Liver (tissue), 9 donors: ENCODE measurements around the gene DDN. TPM values are rescaled to one million over a fixed set of nuclear protein-coding genes. Genes with fewer than 3 reads are reported as not detected.
A peak's percentile ranks its signal among the peaks of the same experiment; 100 is the strongest.

ENCODE experiments used
- DNase-seq: peaks from one replicate; pipeline ENCODE4 v3.0.0-alpha.2; 2017; ENCODE audit warnings: low spot score
- H3K27ac ChIP-seq, 2 donors: one replicate each; pipeline ENCODE4 v1.7.0; 2013; ENCODE audit warnings: inconsistent platforms in 2 of 2, low read length in 2 of 2, control low read depth in 1 of 2, low read depth in 1 of 2, mild to moderate bottlenecking in 1 of 2
- H3K27me3 ChIP-seq, 4 donors: one replicate each; pipeline versions ENCODE4 v1.6.1 to v1.7.0; 2013; ENCODE audit warnings: low read length in 3 of 4, inconsistent platforms in 1 of 4, mild to moderate bottlenecking in 1 of 4, moderate library complexity in 1 of 4; ENCODE audit not compliant: control insufficient read depth in 4 of 4, insufficient read depth in 4 of 4
- H3K36me3 ChIP-seq, 4 donors: one replicate each; pipeline versions ENCODE4 v1.6.1 to v1.7.0; 2013; ENCODE audit warnings: low read length in 3 of 4, mild to moderate bottlenecking in 3 of 4, low read depth in 1 of 4, moderate library complexity in 1 of 4; ENCODE audit not compliant: control insufficient read depth in 4 of 4, insufficient read depth in 3 of 4
- H3K4me1 ChIP-seq, 4 donors: one replicate each; pipeline versions ENCODE4 v1.6.1 to v1.7.0; 2013; ENCODE audit warnings: low read length in 3 of 4, mild to moderate bottlenecking in 3 of 4, moderate library complexity in 1 of 4; ENCODE audit not compliant: control insufficient read depth in 4 of 4, insufficient read depth in 4 of 4
- H3K4me3 ChIP-seq, 3 donors: one replicate each; pipeline versions ENCODE4 v1.6.1 to v1.7.0; 2013; ENCODE audit warnings: low read length in 3 of 3, control low read depth in 1 of 3, low read depth in 1 of 3, mild to moderate bottlenecking in 1 of 3
- H3K9ac ChIP-seq, 2 donors: one replicate each; pipeline ENCODE4 v1.7.0; 2013; ENCODE audit warnings: low read length in 2 of 2, mild to moderate bottlenecking in 2 of 2, moderate library complexity in 2 of 2, control low read depth in 1 of 2, low read depth in 1 of 2
- H3K9me3 ChIP-seq, 4 donors: one replicate each; pipeline versions ENCODE4 v1.6.1 to v1.7.0; 2013; ENCODE audit warnings: low read length in 3 of 4; ENCODE audit not compliant: control insufficient read depth in 4 of 4
- ATF3 ChIP-seq: IDR thresholded peaks from 2 replicates; pipeline ENCODE4 v1.6.1; 2016; ENCODE audit warnings: antibody characterized with exemption
- CTCF ChIP-seq: fragments of 150-350 bp; IDR thresholded peaks from 2 replicates; pipeline ENCODE4 v1.5.1; 2017; ENCODE audit warnings: improper control_type of control experiment, low read depth, low read length; ENCODE audit not compliant: missing input control
- EGR1 ChIP-seq, 2 donors: IDR thresholded peaks; 2 replicates each; pipeline ENCODE4 v1.6.1; 2016 to 2018; ENCODE audit warnings: antibody characterized with exemption in 2 of 2, low read depth in 2 of 2
- FOXA1 ChIP-seq: IDR thresholded peaks from 2 replicates; pipeline ENCODE4 v1.6.1; 2016; ENCODE audit warnings: antibody characterized with exemption
- FOXA2 ChIP-seq: IDR thresholded peaks from 2 replicates; pipeline ENCODE4 v1.6.1; 2016; ENCODE audit warnings: antibody characterized with exemption
- GABPA ChIP-seq, 2 donors: IDR thresholded peaks in 1 of 2; conservative IDR thresholded peaks in 1 of 2; 2 replicates each; pipeline ENCODE4 v1.6.1; 2016; ENCODE audit warnings: antibody characterized with exemption in 2 of 2, mild to moderate bottlenecking in 1 of 2, moderate library complexity in 1 of 2
- HNF4A ChIP-seq, 2 donors: conservative IDR thresholded peaks; 2 replicates each; pipeline ENCODE4 v1.6.1; 2016; ENCODE audit warnings: antibody characterized with exemption in 2 of 2, mild to moderate bottlenecking in 2 of 2
- HNF4G ChIP-seq: IDR thresholded peaks from 2 replicates; pipeline ENCODE4 v1.6.1; 2016; ENCODE audit warnings: antibody characterized with exemption
- JUND ChIP-seq, 2 donors: IDR thresholded peaks; 2 replicates each; pipeline ENCODE4 v1.6.1; 2016; ENCODE audit warnings: antibody characterized with exemption in 2 of 2
- MAX ChIP-seq: IDR thresholded peaks from 2 replicates; pipeline ENCODE4 v1.6.1; 2016; ENCODE audit warnings: antibody characterized with exemption
- NR2F2 ChIP-seq: IDR thresholded peaks from 2 replicates; pipeline ENCODE4 v1.6.1; 2016; ENCODE audit warnings: antibody characterized with exemption
- RAD21 ChIP-seq, 2 donors: IDR thresholded peaks; 2 replicates each; pipeline ENCODE4 v1.6.1; 2016; ENCODE audit warnings: antibody characterized with exemption in 2 of 2, mild to moderate bottlenecking in 2 of 2
- REST ChIP-seq: IDR thresholded peaks from 2 replicates; pipeline ENCODE4 v1.6.1; 2016; ENCODE audit warnings: antibody characterized with exemption, mild to moderate bottlenecking
- RXRA ChIP-seq, 2 donors: IDR thresholded peaks; 2 replicates each; pipeline ENCODE4 v1.6.1; 2017 to 2018; ENCODE audit warnings: antibody characterized with exemption in 2 of 2, mild to moderate bottlenecking in 1 of 2
- SP1 ChIP-seq: IDR thresholded peaks from 2 replicates; pipeline ENCODE4 v1.6.1; 2018; ENCODE audit warnings: antibody characterized with exemption, mild to moderate bottlenecking
- TAF1 ChIP-seq: conservative IDR thresholded peaks from 2 replicates; pipeline ENCODE4 v1.6.1; 2016; ENCODE audit warnings: antibody characterized with exemption, mild to moderate bottlenecking
- YY1 ChIP-seq: IDR thresholded peaks from 2 replicates; pipeline ENCODE4 v1.6.1; 2016; ENCODE audit warnings: antibody characterized with exemption, mild to moderate bottlenecking
- ZBTB33 ChIP-seq: IDR thresholded peaks from 2 replicates; pipeline ENCODE4 v1.6.1; 2016; ENCODE audit warnings: antibody characterized with exemption
- WGBS: extraction: QIAGEN DNeasy Blood & Tissue Kit; methylation state at CpG from one replicate; pipeline ENCODE4 v1.1.7; 2013; 5-methylcytosine and 5-hydroxymethylcytosine counted together
- polyA plus RNA-seq, 2 donors: library from polyadenylated mRNA; stranded (reverse) in 1 of 2; unstranded in 1 of 2; fragments of 200-250 nt in 1 of 2; fragments of >200 nt in 1 of 2; fragmentation: Nextera tagmentation in 1 of 2; extraction: Ambion mirVana in 1 of 2; gene quantifications; one replicate each; pipeline versions ENCODE4 v1.2.1 to v1.2.3, GENCODE V29; 2013 to 2015
- total RNA-seq, 2 donors: library from RNA; depleted of rRNA; stranded (reverse); fragments of >200 nt; gene quantifications; one replicate each; pipeline ENCODE4 v1.2.3, GENCODE V29; 2014
- donor health status: healthy.
- donor health status: healthy.
- donor health status: healthy.
- donor health status: healthy.
- donor health status: healthy.

Gene DDN
- total RNA-seq, result under 1 TPM in 1 of 2 donors, not detected in 1; 0.09 TPM
- not detected for polyA plus RNA-seq

- H3K27ac ChIP-seq, result no peak within 1 kb of the TSS
- 8% methylated on average over 30 of the region's 30 CpGs for WGBS
- peaks cover 20 to 38% (median 31%) of the 10 kb centered on the region in 4 donors for H3K4me1 ChIP-seq
- H3K4me3 ChIP-seq, result peak within 1 kb of the TSS in 2 of 3 donors; percentile 11 to 51
- DNase-seq, result no peak
- H3K9me3 ChIP-seq, result no peaks in the 10 kb centered on the region
- TF ChIP-seq YY1 (no peak), HNF4G (no peak), RXRA (IDR thresholded peaks at IDR 0.05) (no peak), EGR1 (IDR thresholded peaks at IDR 0.05; ENCODE audit: low read depth in 2 of 2) (no peak), CTCF (no peak), RAD21 (IDR thresholded peaks at IDR 0.05) (no peak), ATF3 (no peak), REST (no peak), SP1 (no peak), ZBTB33 (no peak), MAX (no peak), HNF4A (conservative IDR thresholded peaks at IDR 0.05) (no peak), FOXA1 (no peak), NR2F2 (no peak), JUND (IDR thresholded peaks at IDR 0.05) (no peak), GABPA (IDR thresholded peaks at IDR 0.05 in 1 of 2, conservative IDR thresholded peaks at IDR 0.05 in 1 of 2) (no peak), TAF1 (no peak), FOXA2 (no peak)
- peaks cover 8 to 33% (median 21%) of the 10 kb centered on the region in 4 donors for H3K36me3 ChIP-seq
- H3K27me3 ChIP-seq, result peaks cover 0 to 4% (median under 1%) of the 10 kb centered on the region in 4 donors
- H3K9ac ChIP-seq, result no peak within 1 kb of the TSS
Observed at GRCh38 chr12:48999371-49000131, at the start of gene DDN. Gene DDN, minus strand, starts transcription at chr12:48999375. Its CDS starts 88 bp downstream, at chr12:48999287.
